ENCODE data around the gene LRRC15. TPM values are rescaled to one million over a fixed set of nuclear protein-coding genes. Genes with fewer than 3 reads are reported as not detected.

LRRC15 gene
- total and polyA plus RNA-seq, 2 experiments from 2014 or later, result 0.05 to 0.14 TPM

- DNase-seq (ENCODE audit: low spot score) (no peak), ATAC-seq (no peak)
- Histone ChIP-seq H3K79me2 (replicated peaks; ENCODE audit: insufficient read depth) (no peaks in the 10 kb centered on the region), H3K27ac (ENCODE audit: low read depth) (no peak overlapping the region), H3K4me3 (no peak overlapping the region), H4K20me1 (replicated peaks; ENCODE audit: insufficient read depth) (no peaks in the 10 kb centered on the region), H3K4me1 (ENCODE audit: insufficient read depth) (peaks cover 4% of the 10 kb centered on the region; the same call in 1 of the 2 replicates), H3K36me3 (ENCODE audit: insufficient read depth) (no peaks in the 10 kb centered on the region), H2AFZ (no peak overlapping the region), H3F3A (replicated peaks; ENCODE audit: low read depth) (no peaks in the 10 kb centered on the region), H3K4me2 (no peak overlapping the region), H3K9me2 (ENCODE audit: insufficient read depth) (no peaks in the 10 kb centered on the region), H3K27me3 (ENCODE audit: insufficient read depth) (no peaks in the 10 kb centered on the region)
- TF ChIP-seq EZH2 (IDR thresholded peaks at IDR 0.05; ENCODE audit: low read depth, unreplicated experiment) (no peak), STAT1 (IDR thresholded peaks at IDR 0.05; ENCODE audit: unreplicated experiment) (no peak), ZNF462 (CRISPR knock-in tag; IDR thresholded peaks at IDR 0.05) (no peak), CTCF (conservative IDR thresholded peaks at IDR 0.05; ENCODE audit: low read depth in 2 of 2) (no peak), ETS1 (IDR thresholded peaks at IDR 0.05) (no peak), POLR2AphosphoS5 (IDR thresholded peaks at IDR 0.05; ENCODE audit: low read depth) (no peak), NANOG (IDR thresholded peaks at IDR 0.05; ENCODE audit: borderline replicate concordance) (no peak), JUNB (IDR thresholded peaks at IDR 0.05; ENCODE audit: unreplicated experiment) (no peak), ZNF114 (CRISPR knock-in tag; IDR thresholded peaks at IDR 0.05) (no peak), EZH2phosphoT487 (IDR thresholded peaks at IDR 0.05; ENCODE audit: unreplicated experiment) (no peak), CREB1 (CRISPR knock-in tag; IDR thresholded peaks at IDR 0.05; ENCODE audit: low read depth) (no peak), REST (IDR thresholded peaks at IDR 0.05; ENCODE audit: unreplicated experiment) (no peak)
- Mint-ChIP-seq H3K36me3 (ENCODE audit: low read depth) (no peaks in the 10 kb centered on the region), H3K9me3 (no peaks in the 10 kb centered on the region), H3K4me3 (no peak overlapping the region), H3K27ac (no peak overlapping the region), H3K27me3 (ENCODE audit: insufficient read depth, low read depth, poor library complexity) (peaks cover 6% of the 10 kb centered on the region), H3K4me1 (peaks cover 32% of the 10 kb centered on the region)
Measured at GRCh38 chr3:194384156-194384555, 14.6 kb upstream of the LRRC15 start.
